GM23338 (cell line): ENCODE data around the gene IRF1. TPM values are rescaled to one million over a fixed set of nuclear protein-coding genes. Genes with fewer than 3 reads are reported as not detected.

Experiments
- ATAC-seq: fragments of 200-7000 bp; cut with Tn5 transposase; 3 replicates; pipeline ENCODE4 v1.9.1; 2020
- DNase-seq: peaks from one replicate; pipeline ENCODE4 v3.0.0-alpha.2; 2015; ENCODE audit warnings: low spot score
- H2AFZ ChIP-seq: fragments of 200-600 bp; sonication (generic); 2 replicates; pipeline ENCODE4 v1.8.0; 2016; ENCODE audit warnings: antibody characterized with exemption, mild to moderate bottlenecking, moderate library complexity
- H3F3A ChIP-seq: fragments of 200-600 bp; sonication (generic); replicated peaks from 2 replicates; pipeline ENCODE4 v1.8.0; 2017; ENCODE audit warnings: antibody characterized with exemption, mixed run types, low read depth
- H3K27ac ChIP-seq: fragments of 200-600 bp; sonication (generic); 2 replicates; pipeline ENCODE4 v1.6.1; 2016; ENCODE audit warnings: low read depth
- H3K27me3 ChIP-seq: fragments of 200-600 bp; sonication (generic); 2 replicates; pipeline ENCODE4 v1.8.0; 2016; ENCODE audit warnings: mild to moderate bottlenecking, mixed run types, moderate library complexity; ENCODE audit not compliant: insufficient read depth
- H3K36me3 ChIP-seq: fragments of 200-600 bp; sonication (generic); 2 replicates; pipeline ENCODE4 v1.8.0; 2016; ENCODE audit warnings: mild to moderate bottlenecking; ENCODE audit not compliant: insufficient read depth
- H3K4me1 ChIP-seq: fragments of 200-600 bp; sonication (generic); 2 replicates; pipeline ENCODE4 v1.8.0; 2016; ENCODE audit warnings: mild to moderate bottlenecking, moderate library complexity; ENCODE audit not compliant: insufficient read depth
- H3K4me2 ChIP-seq: fragments of 200-600 bp; sonication (generic); 2 replicates; pipeline ENCODE4 v1.7.1; 2017; ENCODE audit warnings: mixed run types
- H3K4me3 ChIP-seq: fragments of 200-600 bp; sonication (generic); 2 replicates; pipeline ENCODE4 v1.6.1; 2016; ENCODE audit warnings: mixed run types
- H3K79me2 ChIP-seq: fragments of 200-600 bp; sonication (generic); replicated peaks from 2 replicates; pipeline ENCODE4 v1.8.0; 2017; ENCODE audit warnings: mild to moderate bottlenecking; ENCODE audit not compliant: insufficient read depth
- H3K9me2 ChIP-seq: fragments of 200-600 bp; sonication (generic); 2 replicates; pipeline ENCODE4 v1.8.0; 2017; ENCODE audit not compliant: insufficient read depth
- H4K20me1 ChIP-seq: fragments of 200-600 bp; sonication (generic); replicated peaks from 2 replicates; pipeline ENCODE4 v1.8.0; 2017; ENCODE audit warnings: mild to moderate bottlenecking; ENCODE audit not compliant: insufficient read depth
- H3K27ac Mint-ChIP-seq: 2 replicates; pipeline ENCODE4 v1.8.0; 2020; ENCODE audit warnings: inconsistent platforms, mild to moderate bottlenecking, moderate library complexity, mixed read lengths
- H3K27me3 Mint-ChIP-seq: 3 replicates; pipeline ENCODE4 v1.8.0; 2022; ENCODE audit warnings: low read depth, mild to moderate bottlenecking, moderate library complexity, mixed read lengths, inconsistent platforms; ENCODE audit not compliant: insufficient read depth, poor library complexity
- H3K36me3 Mint-ChIP-seq: 3 replicates; pipeline ENCODE4 v1.8.0; 2021; ENCODE audit warnings: low read depth, mild to moderate bottlenecking, inconsistent platforms, moderate library complexity, mixed read lengths
- H3K4me1 Mint-ChIP-seq: 3 replicates; pipeline ENCODE4 v1.8.0; 2020; ENCODE audit warnings: mild to moderate bottlenecking, inconsistent platforms, mixed read lengths
- H3K4me3 Mint-ChIP-seq: 3 replicates; pipeline ENCODE4 v1.8.0; 2021; ENCODE audit warnings: moderate library complexity, mild to moderate bottlenecking, inconsistent platforms, mixed read lengths
- H3K9me3 Mint-ChIP-seq: 3 replicates; pipeline ENCODE4 v1.8.0; 2020; ENCODE audit warnings: moderate library complexity, mild to moderate bottlenecking, inconsistent platforms, mixed read lengths
- CREB1 ChIP-seq: fragments of 250-450 bp; sonication (Bioruptor Pico); IDR thresholded peaks from 2 replicates; pipeline ENCODE4 v1.5.0; 2020; ENCODE audit warnings: low read depth, mild to moderate bottlenecking, moderate library complexity
- ETS1 ChIP-seq: IDR thresholded peaks from 2 replicates; pipeline ENCODE4 v1.6.1; 2016; ENCODE audit warnings: antibody characterized with exemption
- EZH2 ChIP-seq: fragments of 200-600 bp; sonication (generic); IDR thresholded peaks from one replicate; pipeline ENCODE4 v1.8.0; 2017; ENCODE audit warnings: antibody characterized with exemption, mild to moderate bottlenecking, low read depth; ENCODE audit not compliant: unreplicated experiment
- JUNB ChIP-seq: IDR thresholded peaks from one replicate; pipeline ENCODE4 v1.6.1; 2016; ENCODE audit warnings: antibody characterized with exemption; ENCODE audit not compliant: unreplicated experiment
- NANOG ChIP-seq: IDR thresholded peaks from 2 replicates; pipeline ENCODE4 v1.6.1; 2016; ENCODE audit warnings: antibody characterized with exemption, borderline replicate concordance
- POLR2AphosphoS5 ChIP-seq: IDR thresholded peaks from 2 replicates; pipeline ENCODE4 v1.6.1; 2016; ENCODE audit warnings: antibody characterized with exemption, low read depth
- STAT1 ChIP-seq: IDR thresholded peaks from one replicate; pipeline ENCODE4 v1.6.1; 2016; ENCODE audit warnings: antibody characterized with exemption; ENCODE audit not compliant: unreplicated experiment
- ZNF114 ChIP-seq: fragments of 250-450 bp; sonication (Bioruptor Pico); IDR thresholded peaks from 2 replicates; pipeline ENCODE4 v1.5.0; 2020; ENCODE audit warnings: mild to moderate bottlenecking, moderate library complexity
- ZNF331 ChIP-seq: fragments of 250-450 bp; sonication (Bioruptor Pico); IDR thresholded peaks from 2 replicates; pipeline ENCODE4 v1.5.0; 2020; ENCODE audit warnings: low read depth, mild to moderate bottlenecking, moderate library complexity
- polyA plus RNA-seq: library from polyadenylated mRNA; unstranded; fragments of >200 nt; fragmentation: Nextera tagmentation; extraction: Ambion mirVana; gene quantifications from 2 replicates; pipeline ENCODE4 v1.2.1, GENCODE V29; 2016
- total RNA-seq: library from RNA; depleted of rRNA; stranded (reverse); fragments of >200 nt; shearing (Covaris generic); gene quantifications from 2 replicates; pipeline ENCODE4 v1.2.3, GENCODE V29; 2014
- TF ChIP-seq, protein P1 (sequence below), 2 experiments: fragments of 200-600 bp in 1 of 2; sonication (generic) in 1 of 2; conservative IDR thresholded peaks; 2 replicates each; pipeline versions ENCODE4 v1.5.1 to v1.6.1; 2016 to 2017; ENCODE audit warnings: antibody characterized with exemption in 2 of 2, low read depth in 2 of 2, mild to moderate bottlenecking in 2 of 2, moderate library complexity in 1 of 2
- TF ChIP-seq, protein P2 (sequence below): fragments of 250-450 bp; sonication (Bioruptor Pico); IDR thresholded peaks from 2 replicates; pipeline ENCODE4 v1.5.0; 2020; ENCODE audit warnings: mild to moderate bottlenecking, moderate library complexity
- TF ChIP-seq, protein P3 (sequence below): IDR thresholded peaks from one replicate; pipeline ENCODE4 v1.6.1; 2018; ENCODE audit warnings: antibody characterized with exemption; ENCODE audit not compliant: unreplicated experiment

Gene IRF1
- total and polyA plus RNA-seq, 2 experiments from 2014 or later, result 6.9 to 8.6 TPM

GRCh38 chr5:132470596-132470995 lies 20.0 kb downstream of the IRF1 start:
- H3K79me2 ChIP-seq, result no peaks in the 10 kb centered on the region
- peaks cover 8% of the 10 kb centered on the region for H3K27me3 Mint-ChIP-seq
- H3K4me3 Mint-ChIP-seq, result no peak overlapping the region
- TF ChIP-seq ETS1 (no peak), POLR2AphosphoS5 (no peak), ZNF331 (CRISPR knock-in tag) (no peak), NANOG (no peak), EZH2 (no peak), STAT1 (no peak), ZNF114 (CRISPR knock-in tag) (no peak), CREB1 (CRISPR knock-in tag) (no peak), JUNB (no peak)
- TF ChIP-seq, protein P1, sequence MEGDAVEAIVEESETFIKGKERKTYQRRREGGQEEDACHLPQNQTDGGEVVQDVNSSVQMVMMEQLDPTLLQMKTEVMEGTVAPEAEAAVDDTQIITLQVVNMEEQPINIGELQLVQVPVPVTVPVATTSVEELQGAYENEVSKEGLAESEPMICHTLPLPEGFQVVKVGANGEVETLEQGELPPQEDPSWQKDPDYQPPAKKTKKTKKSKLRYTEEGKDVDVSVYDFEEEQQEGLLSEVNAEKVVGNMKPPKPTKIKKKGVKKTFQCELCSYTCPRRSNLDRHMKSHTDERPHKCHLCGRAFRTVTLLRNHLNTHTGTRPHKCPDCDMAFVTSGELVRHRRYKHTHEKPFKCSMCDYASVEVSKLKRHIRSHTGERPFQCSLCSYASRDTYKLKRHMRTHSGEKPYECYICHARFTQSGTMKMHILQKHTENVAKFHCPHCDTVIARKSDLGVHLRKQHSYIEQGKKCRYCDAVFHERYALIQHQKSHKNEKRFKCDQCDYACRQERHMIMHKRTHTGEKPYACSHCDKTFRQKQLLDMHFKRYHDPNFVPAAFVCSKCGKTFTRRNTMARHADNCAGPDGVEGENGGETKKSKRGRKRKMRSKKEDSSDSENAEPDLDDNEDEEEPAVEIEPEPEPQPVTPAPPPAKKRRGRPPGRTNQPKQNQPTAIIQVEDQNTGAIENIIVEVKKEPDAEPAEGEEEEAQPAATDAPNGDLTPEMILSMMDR (conservative IDR thresholded peaks at IDR 0.05; ENCODE audit: low read depth in 2 of 2), result no peak
- TF ChIP-seq, protein P2, sequence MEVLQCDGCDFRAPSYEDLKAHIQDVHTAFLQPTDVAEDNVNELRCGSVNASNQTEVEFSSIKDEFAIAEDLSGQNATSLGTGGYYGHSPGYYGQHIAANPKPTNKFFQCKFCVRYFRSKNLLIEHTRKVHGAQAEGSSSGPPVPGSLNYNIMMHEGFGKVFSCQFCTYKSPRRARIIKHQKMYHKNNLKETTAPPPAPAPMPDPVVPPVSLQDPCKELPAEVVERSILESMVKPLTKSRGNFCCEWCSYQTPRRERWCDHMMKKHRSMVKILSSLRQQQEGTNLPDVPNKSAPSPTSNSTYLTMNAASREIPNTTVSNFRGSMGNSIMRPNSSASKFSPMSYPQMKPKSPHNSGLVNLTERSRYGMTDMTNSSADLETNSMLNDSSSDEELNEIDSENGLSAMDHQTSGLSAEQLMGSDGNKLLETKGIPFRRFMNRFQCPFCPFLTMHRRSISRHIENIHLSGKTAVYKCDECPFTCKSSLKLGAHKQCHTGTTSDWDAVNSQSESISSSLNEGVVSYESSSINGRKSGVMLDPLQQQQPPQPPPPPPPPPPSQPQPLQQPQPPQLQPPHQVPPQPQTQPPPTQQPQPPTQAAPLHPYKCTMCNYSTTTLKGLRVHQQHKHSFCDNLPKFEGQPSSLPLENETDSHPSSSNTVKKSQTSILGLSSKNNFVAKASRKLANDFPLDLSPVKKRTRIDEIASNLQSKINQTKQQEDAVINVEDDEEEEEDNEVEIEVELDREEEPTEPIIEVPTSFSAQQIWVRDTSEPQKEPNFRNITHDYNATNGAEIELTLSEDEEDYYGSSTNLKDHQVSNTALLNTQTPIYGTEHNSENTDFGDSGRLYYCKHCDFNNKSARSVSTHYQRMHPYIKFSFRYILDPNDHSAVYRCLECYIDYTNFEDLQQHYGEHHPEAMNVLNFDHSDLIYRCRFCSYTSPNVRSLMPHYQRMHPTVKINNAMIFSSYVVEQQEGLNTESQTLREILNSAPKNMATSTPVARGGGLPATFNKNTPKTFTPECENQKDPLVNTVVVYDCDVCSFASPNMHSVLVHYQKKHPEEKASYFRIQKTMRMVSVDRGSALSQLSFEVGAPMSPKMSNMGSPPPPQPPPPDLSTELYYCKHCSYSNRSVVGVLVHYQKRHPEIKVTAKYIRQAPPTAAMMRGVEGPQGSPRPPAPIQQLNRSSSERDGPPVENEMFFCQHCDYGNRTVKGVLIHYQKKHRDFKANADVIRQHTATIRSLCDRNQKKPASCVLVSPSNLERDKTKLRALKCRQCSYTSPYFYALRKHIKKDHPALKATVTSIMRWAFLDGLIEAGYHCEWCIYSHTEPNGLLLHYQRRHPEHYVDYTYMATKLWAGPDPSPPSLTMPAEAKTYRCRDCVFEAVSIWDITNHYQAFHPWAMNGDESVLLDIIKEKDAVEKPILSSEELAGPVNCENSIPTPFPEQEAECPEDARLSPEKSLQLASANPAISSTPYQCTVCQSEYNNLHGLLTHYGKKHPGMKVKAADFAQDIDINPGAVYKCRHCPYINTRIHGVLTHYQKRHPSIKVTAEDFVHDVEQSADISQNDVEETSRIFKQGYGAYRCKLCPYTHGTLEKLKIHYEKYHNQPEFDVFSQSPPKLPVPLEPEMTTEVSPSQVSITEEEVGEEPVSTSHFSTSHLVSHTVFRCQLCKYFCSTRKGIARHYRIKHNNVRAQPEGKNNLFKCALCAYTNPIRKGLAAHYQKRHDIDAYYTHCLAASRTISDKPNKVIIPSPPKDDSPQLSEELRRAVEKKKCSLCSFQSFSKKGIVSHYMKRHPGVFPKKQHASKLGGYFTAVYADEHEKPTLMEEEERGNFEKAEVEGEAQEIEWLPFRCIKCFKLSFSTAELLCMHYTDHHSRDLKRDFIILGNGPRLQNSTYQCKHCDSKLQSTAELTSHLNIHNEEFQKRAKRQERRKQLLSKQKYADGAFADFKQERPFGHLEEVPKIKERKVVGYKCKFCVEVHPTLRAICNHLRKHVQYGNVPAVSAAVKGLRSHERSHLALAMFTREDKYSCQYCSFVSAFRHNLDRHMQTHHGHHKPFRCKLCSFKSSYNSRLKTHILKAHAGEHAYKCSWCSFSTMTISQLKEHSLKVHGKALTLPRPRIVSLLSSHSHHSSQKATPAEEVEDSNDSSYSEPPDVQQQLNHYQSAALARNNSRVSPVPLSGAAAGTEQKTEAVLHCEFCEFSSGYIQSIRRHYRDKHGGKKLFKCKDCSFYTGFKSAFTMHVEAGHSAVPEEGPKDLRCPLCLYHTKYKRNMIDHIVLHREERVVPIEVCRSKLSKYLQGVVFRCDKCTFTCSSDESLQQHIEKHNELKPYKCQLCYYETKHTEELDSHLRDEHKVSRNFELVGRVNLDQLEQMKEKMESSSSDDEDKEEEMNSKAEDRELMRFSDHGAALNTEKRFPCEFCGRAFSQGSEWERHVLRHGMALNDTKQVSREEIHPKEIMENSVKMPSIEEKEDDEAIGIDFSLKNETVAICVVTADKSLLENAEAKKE (CRISPR knock-in tag), result no peak
- TF ChIP-seq, protein P3, sequence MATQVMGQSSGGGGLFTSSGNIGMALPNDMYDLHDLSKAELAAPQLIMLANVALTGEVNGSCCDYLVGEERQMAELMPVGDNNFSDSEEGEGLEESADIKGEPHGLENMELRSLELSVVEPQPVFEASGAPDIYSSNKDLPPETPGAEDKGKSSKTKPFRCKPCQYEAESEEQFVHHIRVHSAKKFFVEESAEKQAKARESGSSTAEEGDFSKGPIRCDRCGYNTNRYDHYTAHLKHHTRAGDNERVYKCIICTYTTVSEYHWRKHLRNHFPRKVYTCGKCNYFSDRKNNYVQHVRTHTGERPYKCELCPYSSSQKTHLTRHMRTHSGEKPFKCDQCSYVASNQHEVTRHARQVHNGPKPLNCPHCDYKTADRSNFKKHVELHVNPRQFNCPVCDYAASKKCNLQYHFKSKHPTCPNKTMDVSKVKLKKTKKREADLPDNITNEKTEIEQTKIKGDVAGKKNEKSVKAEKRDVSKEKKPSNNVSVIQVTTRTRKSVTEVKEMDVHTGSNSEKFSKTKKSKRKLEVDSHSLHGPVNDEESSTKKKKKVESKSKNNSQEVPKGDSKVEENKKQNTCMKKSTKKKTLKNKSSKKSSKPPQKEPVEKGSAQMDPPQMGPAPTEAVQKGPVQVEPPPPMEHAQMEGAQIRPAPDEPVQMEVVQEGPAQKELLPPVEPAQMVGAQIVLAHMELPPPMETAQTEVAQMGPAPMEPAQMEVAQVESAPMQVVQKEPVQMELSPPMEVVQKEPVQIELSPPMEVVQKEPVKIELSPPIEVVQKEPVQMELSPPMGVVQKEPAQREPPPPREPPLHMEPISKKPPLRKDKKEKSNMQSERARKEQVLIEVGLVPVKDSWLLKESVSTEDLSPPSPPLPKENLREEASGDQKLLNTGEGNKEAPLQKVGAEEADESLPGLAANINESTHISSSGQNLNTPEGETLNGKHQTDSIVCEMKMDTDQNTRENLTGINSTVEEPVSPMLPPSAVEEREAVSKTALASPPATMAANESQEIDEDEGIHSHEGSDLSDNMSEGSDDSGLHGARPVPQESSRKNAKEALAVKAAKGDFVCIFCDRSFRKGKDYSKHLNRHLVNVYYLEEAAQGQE, result no peak
- H3K27me3 ChIP-seq, result no peaks in the 10 kb centered on the region
- no peaks in the 10 kb centered on the region for H3K36me3 ChIP-seq
- no peak for ATAC-seq
- peaks cover 8% of the 10 kb centered on the region; the same call in 2 of the 3 replicates for H3K9me3 Mint-ChIP-seq
- H4K20me1 ChIP-seq, result no peaks in the 10 kb centered on the region
- H3K36me3 Mint-ChIP-seq, result peaks cover 5% of the 10 kb centered on the region; the same call in 2 of the 3 replicates
- H2AFZ ChIP-seq, result no peak overlapping the region
- H3K4me1 Mint-ChIP-seq, result peaks cover 23% of the 10 kb centered on the region
- H3K9me2 ChIP-seq, result no peaks in the 10 kb centered on the region
- H3F3A ChIP-seq, result no peaks in the 10 kb centered on the region
- no peak overlapping the region for H3K4me2 ChIP-seq
- H3K4me3 ChIP-seq, result no peak overlapping the region
- H3K27ac Mint-ChIP-seq, result no peak overlapping the region
- no peak overlapping the region for H3K27ac ChIP-seq
- no peak for DNase-seq
- peaks cover 7% of the 10 kb centered on the region for H3K4me1 ChIP-seq
